Body of pancreas (tissue), 4 donors: ENCODE results near the gene GPR146.
"Not testable (repeated sequence)": the region's sequence is repeated elsewhere in the genome, so short reads cannot be mapped to it uniquely, and the experiment has no call there.

ENCODE experiments used
- CTCF ChIP-seq, 7 experiments: fragments of 450-650 bp in 4 of 7; fragments of 200-600 bp in 3 of 7; sonication (generic) in 3 of 7; IDR thresholded peaks; one replicate each; pipeline ENCODE4 v1.5.1; 2016 to 2019; ENCODE audit warnings: antibody characterized with exemption in 7 of 7
- POLR2A ChIP-seq, 3 donors: fragments of 450-650 bp; IDR thresholded peaks; one replicate each; pipeline ENCODE4 v1.6.1; 2016; ENCODE audit warnings: antibody characterized with exemption in 3 of 3, mild to moderate bottlenecking in 2 of 3

GRCh38 chr7:1002445-1002844 is 41.9 kb upstream of the GPR146 start:
- TF ChIP-seq POLR2A, CTCF (IDR thresholded peaks at IDR 0.05): not testable (repeated sequence)
